ENCODE data around the gene PDCL2. TPM values are rescaled to one million over a fixed set of nuclear protein-coding genes. Genes with fewer than 3 reads are reported as not detected.

Gene PDCL2
- total RNA-seq (2014; rRNA removed), result not detected in 2 replicates
- Bru-seq, nascent RNA, result percentile 22 among the genes with signal in this experiment
- percentile 12 among the genes with signal in this experiment for BruChase-seq, experiment 1, labeled RNA remaining after a 6-hour chase
- percentile 12 among the genes with signal in this experiment for BruChase-seq, experiment 2, labeled RNA remaining after a 2-hour chase
- long read RNA-seq, result 0 reads

- Histone ChIP-seq H2AFZ (ENCODE audit: low read length) (no peak within 1 kb of the TSS), H3K4me2 (ENCODE audit: low read length) (no peak within 1 kb of the TSS), H3K9me3 (ENCODE audit: low read length) (no peaks in the 10 kb centered on the region), H3K9me2 (replicated peaks; ENCODE audit: low read length) (no peaks in the 10 kb centered on the region), H3K4me3 (ENCODE audit: low read length) (no peak within 1 kb of the TSS), H3F3A (ENCODE audit: low read length, unreplicated experiment) (no peaks in the 10 kb centered on the region), H3K36me3 (ENCODE audit: low read depth, low read length) (no peaks in the 10 kb centered on the region), H3K79me2 (ENCODE audit: low read length) (no peaks in the 10 kb centered on the region), H4K20me1 (ENCODE audit: low read length) (no peaks in the 10 kb centered on the region), H3K27me3 (ENCODE audit: low read length) (no peaks in the 10 kb centered on the region), H3K4me1 (ENCODE audit: insufficient read depth, low read length) (no peaks in the 10 kb centered on the region), H3K27ac (ENCODE audit: low read length) (no peak within 1 kb of the TSS), H3K9ac (ENCODE audit: low read length) (no peak within 1 kb of the TSS)
- ATAC-seq (no peak), DNase-seq (no peak)
- TF ChIP-seq EZH2 (IDR thresholded peaks at IDR 0.05; ENCODE audit: low read length, unreplicated experiment) (no peak), EZH2phosphoT487 (IDR thresholded peaks at IDR 0.05; ENCODE audit: borderline replicate concordance, low read length) (no peak), CTCF (conservative IDR thresholded peaks at IDR 0.05; ENCODE audit: low read depth, low read length) (no peak)
- CTCF ChIA-PET, result no interaction called here
- BruUV-seq (replicated peaks), result no TSS peak
- intact Hi-C loops (cut with micrococcal nuclease), result no loop called here
- POLR2A ChIA-PET (ENCODE audit: unreplicated experiment), result no interaction called here
Observed at GRCh38 chr4:55592014-55592413, at the start of gene PDCL2. Gene PDCL2, minus strand, starts transcription at chr4:55592245. Its CDS starts 136 bp downstream, at chr4:55592109.

- Histone ChIP-seq H3K4me1 (ENCODE audit: insufficient read depth, low read length) (peaks cover 13% of the 10 kb centered on the region), H3K27me3 (ENCODE audit: low read length) (no peaks in the 10 kb centered on the region), H3K36me3 (ENCODE audit: low read depth, low read length) (no peaks in the 10 kb centered on the region), H3K4me2 (ENCODE audit: low read length) (no peak overlapping the region), H4K20me1 (ENCODE audit: low read length) (no peaks in the 10 kb centered on the region), H2AFZ (ENCODE audit: low read length) (peak overlapping the region; percentile 18; the same call in 1 of the 2 replicates), H3F3A (ENCODE audit: low read length, unreplicated experiment) (no peaks in the 10 kb centered on the region), H3K9me2 (replicated peaks; ENCODE audit: low read length) (no peaks in the 10 kb centered on the region), H3K4me3 (ENCODE audit: low read length) (no peak overlapping the region), H3K9ac (ENCODE audit: low read length) (no peak overlapping the region), H3K79me2 (ENCODE audit: low read length) (0 out of 2 replicates have a peak, but pooled peaks cover 6% of the 10 kb centered on the region), H3K27ac (ENCODE audit: low read length) (no peak overlapping the region), H3K9me3 (ENCODE audit: low read length) (no peaks in the 10 kb centered on the region)
- ChIA-PET CTCF (interaction anchor here (0.6 to 1.2 kb wide), 5 partner anchors 31 to 666 kb away, joined by 3 to 4 read pairs (median 4); no protein-coding TSS in a partner anchor), POLR2A (ENCODE audit: unreplicated experiment) (no interaction called here)
- ATAC-seq, result no peak
- no peak for DNase-seq
- TF ChIP-seq EZH2 (IDR thresholded peaks at IDR 0.05; ENCODE audit: low read length, unreplicated experiment) (no peak), CTCF (conservative IDR thresholded peaks at IDR 0.05; ENCODE audit: low read depth, low read length) (no peak)
- intact Hi-C loops (cut with micrococcal nuclease), result loop anchor here (2.0 to 10.0 kb wide), 4 partner anchors 85 to 665 kb away; no protein-coding TSS in a partner anchor
- no TSS peak for BruUV-seq (replicated peaks)
Observed at GRCh38 chr4:55637272-55637820, 45.3 kb upstream of the PDCL2 start.

- Histone ChIP-seq H3F3A (ENCODE audit: low read length, unreplicated experiment) (no peaks in the 10 kb centered on the region), H4K20me1 (ENCODE audit: low read length) (no peaks in the 10 kb centered on the region), H3K27ac (ENCODE audit: low read length) (no peak overlapping the region), H3K4me1 (ENCODE audit: insufficient read depth, low read length) (peaks cover 13% of the 10 kb centered on the region), H3K4me3 (ENCODE audit: low read length) (peak overlapping the region; percentile 69), H3K9ac (ENCODE audit: low read length) (peak overlapping the region; percentile 32; the same call in 1 of the 2 replicates), H3K4me2 (ENCODE audit: low read length) (peak overlapping the region; percentile 86), H3K9me2 (replicated peaks; ENCODE audit: low read length) (no peaks in the 10 kb centered on the region), H3K79me2 (ENCODE audit: low read length) (0 out of 2 replicates have a peak, but pooled peaks cover 6% of the 10 kb centered on the region), H3K36me3 (ENCODE audit: low read depth, low read length) (no peaks in the 10 kb centered on the region), H3K9me3 (ENCODE audit: low read length) (no peaks in the 10 kb centered on the region), H2AFZ (ENCODE audit: low read length) (peak overlapping the region; percentile 88), H3K27me3 (ENCODE audit: low read length) (no peaks in the 10 kb centered on the region)
- intact Hi-C loops (cut with micrococcal nuclease), result loop anchor here (2.0 to 10.0 kb wide), 4 partner anchors 84 to 664 kb away; no protein-coding TSS in a partner anchor
- DNase-seq, result no peak
- TF ChIP-seq CTCF (conservative IDR thresholded peaks at IDR 0.05; ENCODE audit: low read depth, low read length) (no peak), EZH2 (IDR thresholded peaks at IDR 0.05; ENCODE audit: low read length, unreplicated experiment) (no peak), EZH2phosphoT487 (IDR thresholded peaks at IDR 0.05; ENCODE audit: borderline replicate concordance, low read length) (no peak)
- POLR2A ChIA-PET (ENCODE audit: unreplicated experiment), result no interaction called here
- BruUV-seq (replicated peaks), result no TSS peak
- CTCF ChIA-PET, result interaction anchor here (0.6 kb wide), 1 partner anchor 665 kb away, joined by 3 read pairs; no protein-coding TSS in a partner anchor
- ATAC-seq, result no peak
Observed at GRCh38 chr4:55636656-55636999, 44.6 kb upstream of the PDCL2 start.
